Right cardiac atrium (tissue), 5 donors: ENCODE results near the gene TLL2. TPM values are rescaled to one million over a fixed set of nuclear protein-coding genes. Genes with fewer than 3 reads are reported as not detected.

ENCODE experiments used
- ATAC-seq, 2 donors: fragments of 200-7000 bp; cut with Tn5 transposase; one replicate each; pipeline versions ENCODE4 v1.8.0 to v1.9.1; 2020; ENCODE audit warnings: moderate library complexity in 2 of 2, mild to moderate bottlenecking in 1 of 2
- DNase-seq, 3 donors: peaks; one replicate each; pipeline ENCODE4 v3.0.0-alpha.2; 2020
- H3K27ac ChIP-seq: one replicate; pipeline ENCODE4 v1.5.1; 2013; ENCODE audit warnings: mild to moderate bottlenecking, low read length, control low read depth, moderate library complexity
- H3K27me3 ChIP-seq: one replicate; pipeline ENCODE4 v1.6.1; 2013; ENCODE audit not compliant: control insufficient read depth, insufficient read depth
- H3K4me1 ChIP-seq: one replicate; pipeline ENCODE4 v1.6.1; 2013; ENCODE audit warnings: low read length; ENCODE audit not compliant: control insufficient read depth, insufficient read depth
- H3K4me3 ChIP-seq: one replicate; pipeline ENCODE4 v1.5.1; 2013; ENCODE audit warnings: low read length, control low read depth
- H3K9me3 ChIP-seq: one replicate; pipeline ENCODE4 v1.6.1; 2013; ENCODE audit warnings: low read length; ENCODE audit not compliant: control insufficient read depth
- WGBS: extraction: QIAGEN DNeasy Blood & Tissue Kit; methylation state at CpG from one replicate; pipeline ENCODE4 v1.1.7; 2013; 5-methylcytosine and 5-hydroxymethylcytosine counted together
- intact Hi-C, 4 donors: fragments of 100-400 bp; cut with DNase I; formaldehyde crosslinking; loops; one replicate each; pipeline versions ENCODE4 v1.11.0 to v1.14.0; 2022 to 2023
- polyA plus RNA-seq: library from polyadenylated mRNA; stranded (reverse); fragments of 200-250 nt; gene quantifications from one replicate; pipeline ENCODE4 v1.2.3, GENCODE V29; 2013
- total RNA-seq, 4 donors: library from RNA; stranded (reverse); fragmentation: NEBNext Ultra II Directional; extraction: Animal tissue kit (Norgen Biotek cat#: 25700); gene quantifications; one replicate each; pipeline ENCODE4 v1.2.1, GENCODE V29; 2021
- donor health status: healthy with polysubstance abuse.
- donor health status: DM: no; HTN: yes; CAD: no.
- donor health status: DM: no; HTN: no; CAD: no.
- donor health status: DM: no; HTN: yes; CAD: no; lungs with severe emphysema.
- donor health status: DM: yes; HTN: yes; CAD: no.

TLL2 gene
- total and polyA plus RNA-seq, 5 donors = 1.4 to 5.2 (median 1.9) TPM

GRCh38 chr10:96419351-96419750, 94.4 kb downstream of the TLL2 start:
- DNase-seq (no peak), ATAC-seq (no peak)
- no peak overlapping the region for H3K27ac ChIP-seq
- no peaks in the 10 kb centered on the region for H3K27me3 ChIP-seq
- WGBS = 81% methylated on average over 3 of the region's 3 CpGs
- no peak overlapping the region for H3K4me3 ChIP-seq
- intact Hi-C loops = no loop called here
- H3K9me3 ChIP-seq = no peaks in the 10 kb centered on the region
- H3K4me1 ChIP-seq = peaks cover 4% of the 10 kb centered on the region

- intact Hi-C loops = no loop called here
- Histone ChIP-seq H3K27me3 (no peaks in the 10 kb centered on the region), H3K9me3 (no peaks in the 10 kb centered on the region)
Measured at GRCh38 chr10:96418582-96418981, 95.1 kb downstream of the TLL2 start.

DNA sequence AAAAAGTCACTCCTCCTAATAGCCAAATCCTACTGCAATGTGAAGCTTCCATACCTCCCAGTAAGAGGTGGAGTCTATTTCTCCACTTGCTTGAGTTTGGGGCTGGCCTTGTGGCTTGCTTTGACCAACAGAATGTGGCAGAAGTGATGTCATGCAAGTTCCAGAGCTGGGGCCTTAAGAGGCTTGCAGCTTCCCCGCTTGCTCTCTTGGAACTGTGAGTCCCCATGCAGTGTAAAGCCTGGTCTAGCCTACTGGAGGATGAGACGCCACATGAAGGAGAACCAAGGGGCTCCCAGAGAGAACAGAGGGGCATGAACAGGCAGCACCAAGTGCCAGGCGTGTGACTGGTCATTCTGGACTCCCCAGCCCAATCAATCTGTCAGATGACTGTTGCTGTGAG, 96.3 kb downstream of the TLL2 start:
- 91% methylated on average over 3 of the region's 3 CpGs for WGBS
- intact Hi-C loops = no loop called here
- H3K4me3 ChIP-seq = no peak overlapping the region
- no peaks in the 10 kb centered on the region for H3K9me3 ChIP-seq
- H3K4me1 ChIP-seq = peaks cover 4% of the 10 kb centered on the region
- no peak for DNase-seq
- no peak overlapping the region for H3K27ac ChIP-seq
- no peaks in the 10 kb centered on the region for H3K27me3 ChIP-seq
- no peak for ATAC-seq

More at GRCh38 chr10:96418582-96418981, 95.1 kb downstream of the TLL2 start:
- no peak for DNase-seq
- peaks cover 4% of the 10 kb centered on the region for H3K4me1 ChIP-seq
- H3K27ac ChIP-seq = no peak overlapping the region
- ATAC-seq = no peak
- no peak overlapping the region for H3K4me3 ChIP-seq

GRCh38 chr10:96416643-96417042, 97.1 kb downstream of the TLL2 start:
- no peak overlapping the region for H3K27ac ChIP-seq
- H3K4me3 ChIP-seq = no peak overlapping the region
- H3K9me3 ChIP-seq = no peaks in the 10 kb centered on the region
- peaks cover 4% of the 10 kb centered on the region for H3K4me1 ChIP-seq
- 36% methylated on average over 7 of the region's 7 CpGs for WGBS
- DNase-seq (peak in 2 of 3 donors; percentile 36 to 79), ATAC-seq (peak; percentile 47 to 60)
- intact Hi-C loops = no loop called here
- H3K27me3 ChIP-seq = no peaks in the 10 kb centered on the region

GRCh38 chr10:96415891-96416554, 97.7 kb downstream of the TLL2 start:
- Histone ChIP-seq H3K9me3 (no peaks in the 10 kb centered on the region), H3K27me3 (no peaks in the 10 kb centered on the region), H3K4me3 (no peak overlapping the region), H3K4me1 (peaks cover 4% of the 10 kb centered on the region), H3K27ac (no peak overlapping the region)
- DNase-seq (no peak), ATAC-seq (no peak)
- intact Hi-C loops = no loop called here
- WGBS = 88% methylated on average over 5 of the region's 5 CpGs

DNA sequence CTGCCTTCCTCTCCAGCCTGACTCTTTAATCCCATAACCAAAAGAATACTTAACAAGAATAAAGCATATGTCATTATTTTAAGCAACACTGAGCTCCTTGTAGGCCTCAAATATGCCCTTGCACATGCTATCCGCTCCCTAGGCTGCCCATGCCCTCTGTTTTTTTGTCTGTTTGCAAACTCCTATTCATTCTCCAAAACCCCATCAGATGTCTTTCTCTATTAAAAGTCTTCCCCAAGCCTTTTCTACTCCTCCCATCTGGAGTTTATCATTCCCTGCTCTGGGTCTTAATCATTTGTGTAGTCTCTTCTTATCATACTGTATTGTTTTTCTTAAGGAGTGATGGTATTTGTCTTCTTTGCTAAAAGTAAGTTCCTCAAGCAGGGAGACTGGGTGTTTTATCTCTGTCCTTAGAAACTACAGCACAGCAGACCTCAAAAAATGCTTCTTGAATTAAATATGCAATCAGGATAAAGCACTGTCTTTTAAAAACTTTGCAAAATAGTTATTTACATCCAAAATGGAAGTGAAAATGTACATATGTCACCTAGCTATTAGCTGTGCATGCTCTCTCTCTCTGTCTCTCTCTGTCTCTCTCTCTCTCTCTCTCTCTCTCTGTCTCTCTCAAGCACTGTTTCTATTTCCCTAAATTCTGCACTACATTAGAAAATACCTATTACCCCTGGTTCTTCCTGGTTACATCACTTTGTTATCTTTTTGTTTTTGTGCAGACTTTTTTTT, 98.4 kb downstream of the TLL2 start:
- DNase-seq (no peak), ATAC-seq (no peak)
- Histone ChIP-seq H3K27me3 (no peaks in the 10 kb centered on the region), H3K4me1 (peaks cover 4% of the 10 kb centered on the region), H3K4me3 (no peak overlapping the region), H3K9me3 (no peaks in the 10 kb centered on the region), H3K27ac (no peak overlapping the region)
- intact Hi-C loops = no loop called here
- WGBS = 94% methylated on average over 1 of the region's 1 CpG

GRCh38 chr10:96414303-96414702, 99.4 kb downstream of the TLL2 start:
- no peak for ATAC-seq

GRCh38 chr10:96413151-96413787, 100.5 kb downstream of the TLL2 start:
- Histone ChIP-seq H3K27me3 (no peaks in the 10 kb centered on the region), H3K4me3 (no peak overlapping the region), H3K4me1 (peaks cover 4% of the 10 kb centered on the region), H3K9me3 (no peaks in the 10 kb centered on the region), H3K27ac (no peak overlapping the region)
- peak; percentile 58 to 68 for ATAC-seq
- 49% methylated on average over 13 of the region's 13 CpGs for WGBS
- peak in 1 of 3 donors; percentile 59 for DNase-seq
- intact Hi-C loops = no loop called here

More at GRCh38 chr10:96414303-96414702, 99.4 kb downstream of the TLL2 start:
- H3K27me3 ChIP-seq = no peaks in the 10 kb centered on the region
- peaks cover 4% of the 10 kb centered on the region for H3K4me1 ChIP-seq
- H3K9me3 ChIP-seq = no peaks in the 10 kb centered on the region
- DNase-seq = no peak
- 89% methylated on average over 5 of the region's 5 CpGs for WGBS
- H3K4me3 ChIP-seq = no peak overlapping the region
- no peak overlapping the region for H3K27ac ChIP-seq
- intact Hi-C loops = no loop called here

DNA sequence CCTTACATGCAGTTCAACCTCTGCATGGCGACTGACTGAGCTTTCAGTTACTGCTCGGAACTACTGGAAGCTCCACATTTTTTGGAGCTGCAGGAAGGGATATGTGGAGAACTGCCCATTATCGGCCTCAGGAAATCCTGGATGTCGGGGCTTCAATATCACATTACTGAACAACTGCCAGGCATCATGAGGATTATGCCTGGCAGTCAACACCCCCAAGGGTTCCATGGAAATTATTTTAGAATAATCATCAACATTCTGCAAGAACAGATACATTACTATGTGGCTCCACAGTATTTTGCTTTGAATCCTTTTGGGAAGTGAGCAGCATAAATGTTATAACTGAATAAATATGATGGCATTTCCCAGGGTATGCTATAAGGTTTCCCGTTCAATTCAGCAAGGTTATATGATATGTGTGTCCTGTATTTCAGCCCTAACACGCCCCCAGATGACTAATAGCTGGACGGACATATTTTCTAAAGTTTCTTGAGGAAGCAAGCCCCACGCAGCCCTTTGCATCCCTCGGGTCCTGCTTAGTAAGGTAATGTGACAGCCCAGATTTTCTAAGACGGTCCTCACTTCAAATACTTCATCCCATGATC, 101.9 kb downstream of the TLL2 start:
- H3K4me3 ChIP-seq = no peak overlapping the region
- H3K27me3 ChIP-seq = no peaks in the 10 kb centered on the region
- intact Hi-C loops = no loop called here
- WGBS = 47% methylated on average over 10 of the region's 10 CpGs
- DNase-seq (no peak), ATAC-seq (no peak)
- no peaks in the 10 kb centered on the region for H3K9me3 ChIP-seq
- H3K27ac ChIP-seq = no peak overlapping the region
- peaks cover 4% of the 10 kb centered on the region for H3K4me1 ChIP-seq

GRCh38 chr10:96410296-96410695, 103.4 kb downstream of the TLL2 start:
- intact Hi-C loops = no loop called here

GRCh38 chr10:96408201-96408600, 105.5 kb downstream of the TLL2 start:
- WGBS = 74% methylated on average over 1 of the region's 1 CpG
- Histone ChIP-seq H3K27me3 (no peaks in the 10 kb centered on the region), H3K4me1 (no peaks in the 10 kb centered on the region), H3K4me3 (no peak overlapping the region), H3K27ac (no peak overlapping the region), H3K9me3 (no peaks in the 10 kb centered on the region)
- intact Hi-C loops = no loop called here
- DNase-seq = no peak
- no peak for ATAC-seq

More at GRCh38 chr10:96410296-96410695, 103.4 kb downstream of the TLL2 start:
- Histone ChIP-seq H3K27ac (no peak overlapping the region), H3K4me1 (peaks cover 4% of the 10 kb centered on the region), H3K4me3 (no peak overlapping the region), H3K27me3 (no peaks in the 10 kb centered on the region), H3K9me3 (no peaks in the 10 kb centered on the region)
- WGBS = 90% methylated on average over 11 of the region's 11 CpGs
- no peak for ATAC-seq
- DNase-seq = no peak
